ENCODE measurements around the gene TIGAR. TPM values are rescaled to one million over a fixed set of nuclear protein-coding genes. Genes with fewer than 3 reads are reported as not detected.

TIGAR gene
- polyA plus RNA-seq, 1 experiment, result 6.0 TPM

DNA sequence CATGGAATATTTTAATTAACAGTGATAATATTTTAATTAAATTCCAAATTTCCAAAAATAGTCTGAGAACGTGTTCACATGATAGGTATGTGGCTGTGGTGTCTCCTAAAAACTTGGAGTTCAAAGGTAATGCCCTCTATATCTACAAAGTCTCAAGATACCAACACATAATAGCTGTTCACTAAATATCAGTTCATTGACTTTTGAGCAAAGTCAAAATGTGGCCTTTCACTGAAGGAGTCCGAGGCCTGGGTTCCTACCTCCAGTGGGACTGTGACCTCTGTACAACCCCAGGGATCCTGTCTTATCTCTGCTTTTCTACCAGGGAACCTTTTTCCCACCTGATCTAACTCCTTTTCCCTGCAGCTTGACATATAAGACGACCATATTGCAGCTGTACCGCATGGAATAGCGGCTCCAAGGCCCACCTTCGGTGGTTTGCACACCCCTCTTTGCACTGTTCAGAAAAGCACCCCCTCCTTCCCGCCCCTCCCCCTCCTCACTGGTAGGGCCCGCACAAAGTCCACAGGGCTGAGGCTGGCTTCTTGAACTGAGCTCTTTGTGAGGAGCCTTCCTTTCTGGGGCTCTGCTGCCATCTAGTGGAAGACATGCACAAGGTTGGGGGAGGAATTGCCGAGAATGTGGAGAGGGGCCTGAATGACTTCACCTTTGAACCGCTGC lies 44.3 kb upstream of the TIGAR start:
- TF ChIP-seq, protein P1, sequence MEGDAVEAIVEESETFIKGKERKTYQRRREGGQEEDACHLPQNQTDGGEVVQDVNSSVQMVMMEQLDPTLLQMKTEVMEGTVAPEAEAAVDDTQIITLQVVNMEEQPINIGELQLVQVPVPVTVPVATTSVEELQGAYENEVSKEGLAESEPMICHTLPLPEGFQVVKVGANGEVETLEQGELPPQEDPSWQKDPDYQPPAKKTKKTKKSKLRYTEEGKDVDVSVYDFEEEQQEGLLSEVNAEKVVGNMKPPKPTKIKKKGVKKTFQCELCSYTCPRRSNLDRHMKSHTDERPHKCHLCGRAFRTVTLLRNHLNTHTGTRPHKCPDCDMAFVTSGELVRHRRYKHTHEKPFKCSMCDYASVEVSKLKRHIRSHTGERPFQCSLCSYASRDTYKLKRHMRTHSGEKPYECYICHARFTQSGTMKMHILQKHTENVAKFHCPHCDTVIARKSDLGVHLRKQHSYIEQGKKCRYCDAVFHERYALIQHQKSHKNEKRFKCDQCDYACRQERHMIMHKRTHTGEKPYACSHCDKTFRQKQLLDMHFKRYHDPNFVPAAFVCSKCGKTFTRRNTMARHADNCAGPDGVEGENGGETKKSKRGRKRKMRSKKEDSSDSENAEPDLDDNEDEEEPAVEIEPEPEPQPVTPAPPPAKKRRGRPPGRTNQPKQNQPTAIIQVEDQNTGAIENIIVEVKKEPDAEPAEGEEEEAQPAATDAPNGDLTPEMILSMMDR (IDR thresholded peaks at IDR 0.05; ENCODE audit: insufficient read depth, low read depth, low read length), result peak; percentile 91
- ChIA-PET CTCF (interaction anchor here (0.5 to 6.8 kb wide), 37 partner anchors 9 to 976 kb away, joined by 3 to 95 read pairs (median 5); partner anchors contain the start of gene TIGAR), POLR2A (interaction anchor here (0.6 kb wide), 2 partner anchors 245 to 1932 kb away, joined by 8 to 14 read pairs; no protein-coding TSS in a partner anchor)
- Histone ChIP-seq H3K4me3 (ENCODE audit: low read depth, low read length) (no peak overlapping the region), H3K36me3 (ENCODE audit: control insufficient read depth, insufficient read depth, low read length) (no peaks in the 10 kb centered on the region), H3K27me3 (ENCODE audit: control insufficient read depth, insufficient read depth, low read length) (peaks cover 42% of the 10 kb centered on the region)
- peak; percentile 11 for DNase-seq (ENCODE audit: low read depth)

DNA sequence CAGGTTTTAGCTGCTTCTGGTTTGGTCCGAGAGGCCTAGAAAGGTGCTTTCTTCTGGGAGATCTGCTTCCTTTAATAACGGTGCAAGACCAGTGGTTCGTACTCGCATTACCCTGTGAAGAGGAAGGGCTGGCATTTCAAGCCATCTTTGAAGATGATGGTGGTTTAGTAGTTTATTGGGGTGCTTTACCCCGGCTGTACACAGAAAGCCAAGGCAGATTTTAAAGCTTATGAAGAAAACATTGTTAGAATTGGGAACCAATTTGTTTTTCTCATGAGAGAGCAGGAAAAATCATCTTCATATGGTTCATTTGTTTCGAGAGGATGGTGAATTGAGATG lies 43.8 kb upstream of the TIGAR start:
- ChIA-PET POLR2A (interaction anchor here (0.6 kb wide), 2 partner anchors 246 to 1933 kb away, joined by 8 to 14 read pairs; no protein-coding TSS in a partner anchor), CTCF (interaction anchor here (0.6 to 6.8 kb wide), 37 partner anchors 9 to 977 kb away, joined by 3 to 95 read pairs (median 5); partner anchors contain the start of gene TIGAR)
- TF ChIP-seq, protein P1 (IDR thresholded peaks at IDR 0.05; ENCODE audit: insufficient read depth, low read depth, low read length), result no peak
- H3K36me3 ChIP-seq (ENCODE audit: control insufficient read depth, insufficient read depth, low read length), result no peaks in the 10 kb centered on the region
- DNase-seq (ENCODE audit: low read depth), result no peak
- H3K27me3 ChIP-seq (ENCODE audit: control insufficient read depth, insufficient read depth, low read length), result peaks cover 40% of the 10 kb centered on the region
- H3K4me3 ChIP-seq (ENCODE audit: low read depth, low read length), result no peak overlapping the region

DNA sequence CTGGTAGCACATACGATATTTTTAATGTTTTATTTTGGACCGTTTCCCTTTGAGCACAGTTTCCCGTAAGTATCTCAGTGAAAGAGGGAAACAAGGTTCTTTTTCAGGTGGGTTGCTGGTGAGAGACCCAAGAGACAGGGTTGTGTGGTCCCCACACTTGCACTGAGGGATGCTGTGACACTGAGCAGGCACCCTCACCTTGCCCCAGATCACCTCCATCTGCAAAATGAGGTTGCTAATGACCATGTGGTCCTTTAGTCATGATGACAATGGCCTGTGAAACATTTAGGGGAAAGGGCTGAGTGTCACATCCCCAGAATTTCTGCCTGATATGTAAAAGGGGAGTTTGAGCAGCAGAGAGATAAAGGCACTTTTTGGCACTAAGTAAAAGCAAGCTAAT lies 43.2 kb upstream of the TIGAR start:
- H3K4me3 ChIP-seq (ENCODE audit: low read depth, low read length), result no peak overlapping the region
- H3K27me3 ChIP-seq (ENCODE audit: control insufficient read depth, insufficient read depth, low read length), result peaks cover 34% of the 10 kb centered on the region
- TF ChIP-seq, protein P1 (IDR thresholded peaks at IDR 0.05; ENCODE audit: insufficient read depth, low read depth, low read length), result no peak
- H3K36me3 ChIP-seq (ENCODE audit: control insufficient read depth, insufficient read depth, low read length), result no peaks in the 10 kb centered on the region
- ChIA-PET CTCF (interaction anchor here (1.0 to 6.8 kb wide), 23 partner anchors 10 to 978 kb away, joined by 3 to 95 read pairs (median 7); partner anchors contain the start of gene TIGAR), POLR2A (interaction anchor here (0.6 kb wide), 1 partner anchor 160 kb away, joined by 3 read pairs; no protein-coding TSS in a partner anchor)
- no peak for DNase-seq (ENCODE audit: low read depth)

DNA sequence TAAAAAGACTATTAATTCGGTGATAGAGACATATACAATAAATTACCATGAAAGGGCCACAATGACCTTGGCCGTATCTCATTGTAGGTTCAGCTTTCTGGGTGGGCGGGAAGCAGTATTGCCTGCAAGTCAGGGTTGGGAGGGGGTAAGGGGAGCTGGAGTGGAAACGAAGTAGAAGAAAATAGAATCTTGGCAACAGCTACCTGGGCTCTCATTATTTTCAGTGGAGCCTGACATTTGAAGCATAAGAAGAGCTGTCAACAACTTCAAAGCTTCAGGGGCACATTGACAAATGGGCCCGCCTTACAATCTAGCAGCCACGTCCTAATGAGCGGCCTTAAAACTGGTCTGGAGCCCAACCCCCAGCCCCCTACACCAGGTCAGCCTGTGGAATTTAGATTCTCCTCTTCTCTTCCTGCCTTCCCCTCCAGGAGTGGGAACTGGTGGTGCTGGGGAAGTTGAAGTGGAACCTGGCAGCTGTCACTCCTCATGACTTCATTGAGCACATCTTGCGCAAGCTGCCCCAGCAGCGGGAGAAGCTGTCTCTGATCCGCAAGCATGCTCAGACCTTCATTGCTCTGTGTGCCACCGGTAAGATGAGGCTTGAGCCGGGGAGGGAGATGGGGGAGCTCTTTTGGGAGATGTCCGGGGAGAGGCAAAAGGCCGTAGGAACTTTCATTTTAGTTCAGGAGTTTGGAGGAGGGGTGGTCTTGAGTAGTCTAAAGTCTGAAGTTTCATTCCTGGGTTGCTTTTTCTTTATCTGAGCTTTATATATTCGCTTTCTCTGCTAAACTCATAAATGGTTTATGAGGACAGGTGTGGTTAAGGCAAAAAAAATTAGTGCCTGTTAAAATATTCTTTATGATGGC lies 42.5 kb upstream of the TIGAR start:
- no peak overlapping the region for H3K4me3 ChIP-seq (ENCODE audit: low read depth, low read length)
- H3K27me3 ChIP-seq (ENCODE audit: control insufficient read depth, insufficient read depth, low read length), result peaks cover 29% of the 10 kb centered on the region
- DNase-seq (ENCODE audit: low read depth), result no peak
- TF ChIP-seq, protein P1 (IDR thresholded peaks at IDR 0.05; ENCODE audit: insufficient read depth, low read depth, low read length), result no peak
- ChIA-PET POLR2A (no interaction called here), CTCF (interaction anchor here (1.0 to 6.8 kb wide), 15 partner anchors 11 to 978 kb away, joined by 3 to 95 read pairs (median 7); partner anchors contain the start of gene TIGAR)
- no peaks in the 10 kb centered on the region for H3K36me3 ChIP-seq (ENCODE audit: control insufficient read depth, insufficient read depth, low read length)
